A549 (cell line): Measurements from ENCODE around the gene MT1B. TPM values are rescaled to one million over a fixed set of nuclear protein-coding genes. Genes with fewer than 3 reads are reported as not detected.

Source experiments
- ATAC-seq, 2 experiments: fragments of 200-7000 bp in 1 of 2; fragments of >200 bp in 1 of 2; cut with Nextera tagmentation in 1 of 2; cut with Tn5 transposase in 1 of 2; 3 replicates each; pipeline versions ENCODE4 v1.8.0 to v1.9.1; 2018 to 2020; ENCODE audit warnings: mild to moderate bottlenecking in 1 of 2, moderate library complexity in 1 of 2
- CTCF ChIA-PET: fragments of 300-600 bp; sonication (Branson Sonifier 250); formaldehyde crosslinking; extraction: SDS; loops from one replicate; lab custom pipeline; 2021; ENCODE audit warnings: antibody characterized with exemption, inconsistent platforms; lab: Yijun Ruan, JAX
- POLR2A ChIA-PET: fragments of 350-600 bp; formaldehyde crosslinking; extraction: SDS; loops from one replicate; lab custom pipeline; 2021; ENCODE audit warnings: antibody characterized with exemption, inconsistent platforms; lab: Yijun Ruan, JAX
- DNase-seq, 2 experiments: peaks; one replicate each; pipeline versions ENCODE4 v3.0.0 to v3.0.0-alpha.2; 2011 to 2016; ENCODE audit warnings: low read depth in 1 of 2, low spot score in 1 of 2
- FAIRE-seq: peaks from 2 replicates; lab custom pipeline; 2011; peaks lifted over from hg19 to GRCh38; lab: Jason Lieb, UNC
- H3K27ac ChIP-seq, 2 experiments: fragments of >200 bp; sonication (Bioruptor Twin); formaldehyde crosslinking; 3 replicates each; pipeline ENCODE4 v1.5.1; 2016 to 2017
- H3K4me1 ChIP-seq: fragments of >200 bp; sonication (Bioruptor Twin); formaldehyde crosslinking; 3 replicates; pipeline ENCODE4 v1.6.1; 2016
- H3K4me2 ChIP-seq: fragments of >200 bp; sonication (Bioruptor Twin); formaldehyde crosslinking; 3 replicates; pipeline ENCODE4 v1.6.1; 2016
- H3K4me3 ChIP-seq: fragments of >200 bp; sonication (Bioruptor Twin); formaldehyde crosslinking; 3 replicates; pipeline ENCODE4 v1.5.1; 2016
- H3K9me3 ChIP-seq: fragments of >200 bp; sonication (Bioruptor Twin); formaldehyde crosslinking; 3 replicates; pipeline ENCODE4 v1.6.1; 2016
- BCL3 ChIP-seq: fragments of >200 bp; sonication (Bioruptor Twin); formaldehyde crosslinking; IDR thresholded peaks from 3 replicates; pipeline ENCODE4 v1.6.1; 2016
- CBX2 ChIP-seq: fragments of 200-600 bp; sonication (generic); IDR thresholded peaks from 2 replicates; pipeline ENCODE4 v1.6.1; 2016; ENCODE audit warnings: low read depth, mild to moderate bottlenecking, borderline replicate concordance
- CBX8 ChIP-seq: fragments of 200-600 bp; sonication (generic); IDR thresholded peaks from 2 replicates; pipeline ENCODE4 v1.6.1; 2016
- E2F6 ChIP-seq: IDR thresholded peaks from 2 replicates; pipeline ENCODE4 v1.6.1; 2012; ENCODE audit warnings: low read depth, borderline replicate concordance
- ESRRA ChIP-seq: fragments of 150-350 bp; IDR thresholded peaks from 2 replicates; pipeline ENCODE4 v1.6.1; 2014; ENCODE audit warnings: mild to moderate bottlenecking, low read length, borderline replicate concordance
- FOSL2 ChIP-seq, 2 experiments: fragments of 450-650 bp in 1 of 2; fragments of >200 bp in 1 of 2; sonication (Bioruptor Twin) in 1 of 2; formaldehyde crosslinking; IDR thresholded peaks; 2 replicates each; pipeline versions ENCODE4 v1.5.0 to v1.6.1; 2016 to 2020; ENCODE audit warnings: mild to moderate bottlenecking in 1 of 2, moderate library complexity in 1 of 2
- FOXS1 ChIP-seq: fragments of 250-450 bp; sonication (Bioruptor Pico); IDR thresholded peaks from 2 replicates; pipeline ENCODE4 v1.5.0; 2020; ENCODE audit warnings: mild to moderate bottlenecking, moderate library complexity
- HEYL ChIP-seq: fragments of 250-450 bp; sonication (Bioruptor Pico); IDR thresholded peaks from 2 replicates; pipeline ENCODE4 v1.8.0; 2021; ENCODE audit warnings: mild to moderate bottlenecking, moderate library complexity
- HMGXB4 ChIP-seq: fragments of 250-450 bp; sonication (Bioruptor Pico); IDR thresholded peaks from 2 replicates; pipeline ENCODE4 v1.5.0; 2021; ENCODE audit warnings: mild to moderate bottlenecking, moderate library complexity, borderline replicate concordance
- KDM5A ChIP-seq: fragments of 200-600 bp; sonication (generic); IDR thresholded peaks from 2 replicates; pipeline ENCODE4 v1.6.1; 2016; ENCODE audit warnings: antibody characterized with exemption, mild to moderate bottlenecking
- NR3C1 ChIP-seq: fragments of >200 bp; sonication (Bioruptor Twin); formaldehyde crosslinking; IDR thresholded peaks from 3 replicates; pipeline ENCODE4 v1.6.1; 2017
- PHF8 ChIP-seq: fragments of 200-600 bp; sonication (generic); IDR thresholded peaks from 2 replicates; pipeline ENCODE4 v1.6.1; 2016; ENCODE audit warnings: low read depth, mild to moderate bottlenecking, antibody characterized with exemption, moderate library complexity, borderline replicate concordance
- POLR2A ChIP-seq: IDR thresholded peaks from 2 replicates; pipeline ENCODE4 v1.6.1; 2012; ENCODE audit warnings: mild to moderate bottlenecking, low read length
- RCOR1 ChIP-seq: fragments of 150-350 bp; IDR thresholded peaks from 2 replicates; pipeline ENCODE4 v1.6.1; 2014; ENCODE audit warnings: antibody characterized with exemption, low read length, low read depth
- RNF2 ChIP-seq: fragments of 200-600 bp; sonication (generic); IDR thresholded peaks from 2 replicates; pipeline ENCODE4 v1.6.1; 2016; ENCODE audit warnings: low read depth, mild to moderate bottlenecking, antibody characterized with exemption, moderate library complexity, borderline replicate concordance
- SREBF2 ChIP-seq: fragments of 450-650 bp; IDR thresholded peaks from 2 replicates; pipeline ENCODE4 v1.6.1; 2014; ENCODE audit warnings: mild to moderate bottlenecking, moderate library complexity
- TFCP2L1 ChIP-seq: fragments of 250-450 bp; sonication (Bioruptor Pico); IDR thresholded peaks from 2 replicates; pipeline ENCODE4 v1.5.0; 2021; ENCODE audit warnings: mild to moderate bottlenecking
- ZFP36 ChIP-seq: fragments of 450-650 bp; IDR thresholded peaks from 2 replicates; pipeline ENCODE4 v1.6.1; 2014; ENCODE audit warnings: borderline replicate concordance; ENCODE audit not compliant: partially characterized antibody
- ZSCAN20 ChIP-seq: fragments of 250-450 bp; sonication (Bioruptor Pico); IDR thresholded peaks from 2 replicates; pipeline ENCODE4 v1.8.0; 2022; ENCODE audit warnings: mild to moderate bottlenecking, moderate library complexity
- WGBS: methylation state at CpG from one replicate; pipeline ENCODE4 v1.1.6; 2017; ENCODE audit errors: missing lambda C conversion rate; 5-methylcytosine and 5-hydroxymethylcytosine counted together
- polyA plus RNA-seq, 4 experiments: library from polyadenylated mRNA; depleted of rRNA in 3 of 4; stranded (reverse); fragments of >200 nt; fragmentation: RNase III in 1 of 4; extraction: RNeasy Plus Mini Kit Qiagen cat#74134 plus additional on column Dnase treatment in 1 of 4; gene quantifications; 2 replicates in 3 of 4; 3 replicates in 1 of 4; pipeline ENCODE4 v1.2.3, GENCODE V29; 2011 to 2017
- TF ChIP-seq, protein P1 (sequence below): fragments of 450-650 bp; IDR thresholded peaks from 2 replicates; pipeline ENCODE4 v1.6.1; 2014; ENCODE audit warnings: antibody characterized with exemption
- TF ChIP-seq, protein P2 (sequence below): fragments of 250-450 bp; sonication (Bioruptor Pico); IDR thresholded peaks from 2 replicates; pipeline ENCODE4 v1.5.0; 2020; ENCODE audit warnings: low read depth, mild to moderate bottlenecking, moderate library complexity

Gene MT1B
- polyA plus RNA-seq, 2 of the 4 experiments (the other 2 are of a cell fraction): not detected

DNA sequence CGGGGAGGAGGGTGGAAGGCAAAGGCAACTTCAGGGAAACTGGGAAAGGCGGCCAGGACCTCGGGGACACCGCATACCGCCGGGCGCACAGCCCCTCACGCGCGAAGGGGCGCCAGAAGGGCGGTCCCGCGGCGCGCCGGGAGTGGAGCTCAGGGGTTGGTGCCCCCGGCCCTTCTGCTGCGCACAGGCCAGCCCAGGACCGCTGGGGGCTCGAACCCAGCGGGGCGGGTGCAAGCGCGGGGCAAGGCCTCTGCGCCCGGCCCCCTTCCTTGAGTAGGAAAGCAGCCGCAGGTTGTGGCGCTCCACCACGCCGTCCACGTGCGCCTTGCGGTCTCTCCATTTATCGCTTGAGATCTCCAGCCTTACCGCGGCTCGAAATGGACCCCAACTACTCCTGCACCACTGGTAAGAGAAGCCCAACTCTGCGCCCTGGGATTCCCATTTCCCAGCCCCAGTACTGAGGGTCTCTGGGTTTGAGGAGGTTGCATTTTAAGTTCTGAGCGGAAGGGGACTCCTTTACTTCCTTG is 16.2 kb upstream of the MT1B start (continued):
- TF ChIP-seq, protein P1, sequence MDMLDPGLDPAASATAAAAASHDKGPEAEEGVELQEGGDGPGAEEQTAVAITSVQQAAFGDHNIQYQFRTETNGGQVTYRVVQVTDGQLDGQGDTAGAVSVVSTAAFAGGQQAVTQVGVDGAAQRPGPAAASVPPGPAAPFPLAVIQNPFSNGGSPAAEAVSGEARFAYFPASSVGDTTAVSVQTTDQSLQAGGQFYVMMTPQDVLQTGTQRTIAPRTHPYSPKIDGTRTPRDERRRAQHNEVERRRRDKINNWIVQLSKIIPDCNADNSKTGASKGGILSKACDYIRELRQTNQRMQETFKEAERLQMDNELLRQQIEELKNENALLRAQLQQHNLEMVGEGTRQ: no peak
- TF ChIP-seq HEYL (no peak), ZSCAN20 (CRISPR knock-in tag) (no peak)
- TF ChIP-seq, all 56 proteins: peak for 0

DNA sequence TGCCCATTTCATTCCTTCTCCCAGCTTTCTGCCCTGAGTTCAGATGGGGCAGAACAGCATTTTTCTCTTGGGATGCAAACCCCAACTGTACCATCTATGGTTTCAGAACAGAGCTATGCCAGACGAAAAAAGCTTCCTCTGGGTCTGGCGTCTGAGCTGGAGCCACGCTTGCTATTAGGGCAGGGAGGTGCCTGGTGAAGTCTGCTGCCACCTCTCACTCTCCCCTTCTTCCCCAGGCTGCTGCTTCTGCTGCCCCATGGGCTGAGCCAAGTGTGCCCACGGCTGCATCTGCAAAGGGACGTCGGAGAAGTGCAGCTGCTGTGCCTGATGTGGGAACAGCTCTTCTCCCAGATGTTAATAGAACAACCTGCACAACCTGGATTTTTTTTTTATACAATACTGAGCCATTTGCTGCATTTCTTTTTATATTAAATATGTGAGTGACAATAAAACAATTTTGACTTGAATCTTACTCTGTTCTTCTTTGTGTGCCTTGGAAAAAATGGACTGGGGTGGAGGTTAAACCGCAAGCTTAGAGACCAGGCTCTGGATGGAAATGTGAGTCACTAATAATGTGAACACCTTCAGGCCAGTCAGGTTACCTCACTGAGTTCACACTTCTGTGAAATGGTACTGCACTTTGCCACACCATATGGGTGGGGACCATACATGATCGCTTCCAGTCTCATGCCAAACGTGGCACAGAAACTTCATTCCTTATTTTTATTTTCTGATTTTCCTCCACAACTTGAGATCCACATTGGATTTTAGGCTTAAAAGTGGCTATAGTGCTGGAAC is 14.9 kb upstream of the MT1B start:
- ChIA-PET CTCF (interaction anchor here (7.2 to 25.6 kb wide), 2 partner anchors 27 to 66 kb away, joined by 36 to 340 read pairs; partner anchors contain the start of gene MT2A), POLR2A (interaction anchor here (1.4 kb wide), 1 partner anchor 46 kb away, joined by 4 read pairs; the partner anchor contains the start of gene MT1X)
- WGBS: 74% methylated on average over 9 of the region's 9 CpGs
- no peak for ATAC-seq
- H3K4me2 ChIP-seq: no peak overlapping the region
- H3K27ac ChIP-seq: no peak overlapping the region
- TF ChIP-seq ZFP36: no peak
- no peak for TF ChIP-seq HMGXB4 (CRISPR knock-in tag)
- TF ChIP-seq RNF2: no peak
- no peak for TF ChIP-seq RCOR1
- no peak for TF ChIP-seq SREBF2
- TF ChIP-seq, protein P2, sequence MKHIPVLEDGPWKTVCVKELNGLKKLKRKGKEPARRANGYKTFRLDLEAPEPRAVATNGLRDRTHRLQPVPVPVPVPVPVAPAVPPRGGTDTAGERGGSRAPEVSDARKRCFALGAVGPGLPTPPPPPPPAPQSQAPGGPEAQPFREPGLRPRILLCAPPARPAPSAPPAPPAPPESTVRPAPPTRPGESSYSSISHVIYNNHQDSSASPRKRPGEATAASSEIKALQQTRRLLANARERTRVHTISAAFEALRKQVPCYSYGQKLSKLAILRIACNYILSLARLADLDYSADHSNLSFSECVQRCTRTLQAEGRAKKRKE: no peak
- TF ChIP-seq BCL3: no peak
- TF ChIP-seq HEYL: no peak
- no peak for TF ChIP-seq ESRRA
- no peak for TF ChIP-seq CBX2
- TF ChIP-seq CBX8: no peak
- no peak for TF ChIP-seq PHF8
- TF ChIP-seq E2F6: no peak
- TF ChIP-seq FOSL2 (IDR thresholded peaks at IDR 0.05): no peak
- TF ChIP-seq FOSL2 (CRISPR knock-in tag; IDR thresholded peaks at IDR 0.05): no peak
- TF ChIP-seq POLR2A: no peak
- TF ChIP-seq FOXS1 (CRISPR knock-in tag): no peak
- TF ChIP-seq NR3C1: no peak
- no peak for TF ChIP-seq KDM5A
- no peak for TF ChIP-seq ZSCAN20 (CRISPR knock-in tag)
- no peak for TF ChIP-seq TFCP2L1 (CRISPR knock-in tag)
- no peaks in the 10 kb centered on the region for H3K9me3 ChIP-seq
- H3K4me3 ChIP-seq: no peak overlapping the region
- FAIRE-seq: no peak
- DNase-seq: no peak
- H3K4me1 ChIP-seq: 0 out of 3 replicates have a peak, but pooled peaks cover 3% of the 10 kb centered on the region
